Ecto neural progenitor cell (in vitro differentiated cells): ENCODE results near the gene TCF23.
A peak's percentile ranks its signal among the peaks of the same experiment; 100 is the strongest.
"Not testable (repeated sequence)": the region's sequence is repeated elsewhere in the genome, so short reads cannot be mapped to it uniquely, and the experiment has no call there.

Experiments
- DNase-seq: peaks from one replicate; pipeline ENCODE4 v3.0.0-alpha.2; 2018; ENCODE audit warnings: low spot score

TCF23 gene

DNA sequence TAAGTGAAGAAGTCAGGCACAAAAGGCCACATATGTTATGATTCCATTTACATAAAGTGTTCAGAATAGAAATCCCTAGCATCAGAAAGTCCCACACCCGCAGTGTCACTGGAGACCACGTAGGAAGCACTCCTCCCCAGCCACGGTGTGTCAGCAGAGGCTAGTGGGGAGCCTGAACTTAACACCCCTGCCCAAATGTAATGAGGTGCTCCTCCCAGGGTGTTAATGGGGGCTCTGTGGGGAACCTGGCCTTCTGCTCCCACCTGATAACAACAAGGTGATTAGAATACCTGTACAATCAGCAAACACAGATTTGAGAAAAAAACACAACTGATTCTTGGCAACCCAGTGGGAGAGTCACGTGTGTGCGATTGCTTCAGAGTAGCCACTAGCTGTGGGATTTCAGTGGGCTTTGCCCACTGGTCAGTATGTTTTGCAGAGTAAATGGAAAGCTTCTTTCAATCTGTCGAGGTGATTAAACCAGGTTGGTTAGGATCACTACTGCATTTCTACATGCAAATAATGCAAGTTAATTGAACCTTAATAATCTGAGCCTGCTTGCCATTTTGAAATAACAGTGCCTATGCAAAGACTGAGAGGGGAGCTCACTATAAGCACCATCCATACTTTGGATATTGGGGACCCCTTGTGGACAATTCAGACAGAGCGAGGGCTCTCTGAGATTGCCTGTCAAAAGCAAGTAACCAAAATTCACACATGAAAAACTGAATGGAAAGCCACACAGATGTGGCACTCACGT is 42.4 kb downstream of the TCF23 start:
- DNase-seq = peak; percentile 58

DNA sequence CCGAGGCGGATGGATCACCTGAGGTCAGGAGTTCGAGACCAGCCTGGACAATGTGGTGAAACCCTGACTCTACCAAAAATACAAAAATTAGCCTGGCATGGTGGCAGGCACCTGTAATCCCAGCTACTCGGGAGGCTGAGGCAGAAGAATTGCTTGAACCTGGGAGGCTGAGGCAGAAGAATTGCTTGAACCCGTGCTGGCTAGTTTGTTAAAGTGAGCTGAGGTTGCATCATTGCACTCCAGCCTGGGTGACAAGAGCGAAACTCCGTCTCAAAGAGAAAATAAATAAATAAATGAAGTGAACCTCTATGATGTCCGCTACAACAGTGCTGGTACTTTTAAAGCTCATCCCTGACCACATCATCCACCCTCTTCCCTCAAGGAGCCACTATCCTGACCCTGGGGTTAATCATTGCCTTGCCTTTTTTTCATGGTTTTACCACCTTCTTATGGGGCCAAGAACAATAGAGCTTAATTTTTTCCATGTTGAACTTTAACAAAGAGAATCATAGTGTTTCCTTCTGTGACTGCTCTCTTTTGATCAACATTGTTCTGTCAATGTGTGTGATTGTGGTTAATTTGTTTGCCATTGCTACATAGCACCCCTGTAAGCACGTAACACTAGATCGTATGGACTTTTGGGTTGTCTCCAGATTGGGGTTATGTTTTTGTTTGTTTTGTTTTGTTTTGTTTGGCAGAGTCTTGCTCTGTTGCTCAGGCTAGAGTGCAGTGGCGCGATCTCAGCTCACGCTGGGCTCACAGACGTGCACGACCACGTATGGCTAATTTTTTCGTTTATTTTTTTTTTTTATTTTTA is 45.9 kb downstream of the TCF23 start:
- no peak for DNase-seq

DNA sequence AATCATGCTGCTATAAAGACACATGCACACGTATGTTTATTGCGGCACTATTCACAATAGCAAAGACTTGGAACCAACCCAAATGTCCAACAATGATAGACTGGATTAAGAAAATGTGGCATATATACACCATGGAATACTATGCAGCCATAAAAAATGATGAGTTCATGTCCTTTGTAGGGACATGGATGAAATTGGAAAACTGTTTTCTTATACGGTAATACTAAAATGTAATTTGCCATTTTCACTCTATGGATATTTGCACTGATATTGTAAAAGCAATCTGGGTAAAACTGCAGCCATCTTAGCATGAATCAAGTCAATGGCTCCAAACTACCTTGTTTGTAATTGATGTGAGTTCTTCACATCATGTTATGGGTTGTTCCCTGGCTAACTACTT is 47.0 kb downstream of the TCF23 start:
- DNase-seq = not testable (repeated sequence)

DNA sequence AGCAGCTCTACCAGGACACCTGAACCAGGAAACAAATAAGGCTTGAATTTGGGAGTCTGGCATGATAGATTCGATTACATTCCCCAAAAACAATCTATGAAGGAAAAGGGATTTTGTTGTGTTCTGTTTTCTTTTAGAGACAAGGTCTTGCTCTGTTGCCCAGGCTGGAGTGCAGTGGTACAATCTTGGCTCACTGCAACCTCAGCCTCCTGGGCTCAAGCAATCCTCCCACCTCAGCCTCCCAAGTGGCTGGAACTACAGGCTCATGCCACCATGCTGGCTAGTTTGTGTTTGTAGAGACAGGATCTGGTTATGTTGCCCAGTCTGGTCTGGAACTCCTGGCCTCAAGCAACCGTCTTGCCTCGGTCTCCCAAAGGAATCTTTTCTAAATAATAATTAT is 49.3 kb downstream of the TCF23 start:
- not testable (repeated sequence) for DNase-seq

DNA sequence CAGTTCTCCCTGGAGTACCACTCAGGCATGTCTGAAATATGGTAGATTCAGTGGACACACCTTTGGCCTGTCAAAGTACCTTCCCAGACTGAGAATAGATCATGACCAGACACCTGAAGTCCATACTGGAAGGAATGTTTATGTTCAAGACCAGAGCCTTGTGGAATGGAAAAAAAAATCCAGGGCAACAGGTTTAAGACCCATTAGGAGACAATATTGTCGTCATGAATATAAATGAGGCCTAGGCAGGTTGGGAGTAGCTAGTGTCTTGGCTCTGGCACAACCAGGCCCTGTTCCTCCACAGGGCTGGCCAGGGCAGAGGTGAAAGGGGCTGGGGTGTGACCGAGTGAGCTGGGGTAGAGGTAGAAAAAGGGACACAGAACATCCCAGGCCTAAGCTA is 49.8 kb downstream of the TCF23 start:
- no peak for DNase-seq

DNA sequence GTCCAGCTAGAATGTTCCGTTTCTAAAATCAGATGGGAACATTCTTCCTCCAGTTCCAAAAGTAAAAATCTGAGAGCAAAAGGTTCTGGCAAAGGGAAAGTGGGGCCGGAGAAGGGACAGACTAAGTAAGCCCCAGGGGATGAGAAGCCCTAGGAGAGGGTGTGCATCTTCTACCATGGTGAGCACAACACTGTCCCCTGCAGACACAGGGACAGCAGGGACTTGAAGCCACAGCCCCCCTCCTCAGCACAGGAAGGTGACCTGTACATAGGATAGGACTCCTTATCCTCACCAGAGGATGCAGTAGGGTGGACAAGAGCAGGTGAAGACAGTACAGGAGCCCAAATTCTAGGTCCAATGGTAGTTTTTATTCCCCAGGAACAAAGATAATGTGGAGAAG is 50.4 kb downstream of the TCF23 start:
- no peak for DNase-seq

DNA sequence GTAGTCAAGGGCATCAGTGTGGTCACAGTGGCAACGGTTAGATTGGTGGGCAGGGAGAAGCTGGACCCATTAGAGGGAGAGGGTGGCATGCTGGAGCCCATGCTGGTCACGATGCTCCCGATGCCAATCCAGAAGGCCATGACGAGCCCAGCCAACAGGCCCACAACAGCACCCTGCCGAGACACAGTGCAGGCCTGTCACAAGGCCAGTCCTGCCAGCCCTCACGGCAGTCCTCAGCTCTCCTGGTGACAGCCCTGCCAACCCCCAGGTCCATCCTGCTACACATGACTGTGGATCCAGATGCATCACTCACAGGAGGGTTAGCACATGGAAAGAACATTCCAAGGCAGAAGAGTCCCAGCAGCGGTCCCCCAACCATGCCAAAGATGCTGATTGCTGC is 52.9 kb downstream of the TCF23 start:
- no peak for DNase-seq

DNA sequence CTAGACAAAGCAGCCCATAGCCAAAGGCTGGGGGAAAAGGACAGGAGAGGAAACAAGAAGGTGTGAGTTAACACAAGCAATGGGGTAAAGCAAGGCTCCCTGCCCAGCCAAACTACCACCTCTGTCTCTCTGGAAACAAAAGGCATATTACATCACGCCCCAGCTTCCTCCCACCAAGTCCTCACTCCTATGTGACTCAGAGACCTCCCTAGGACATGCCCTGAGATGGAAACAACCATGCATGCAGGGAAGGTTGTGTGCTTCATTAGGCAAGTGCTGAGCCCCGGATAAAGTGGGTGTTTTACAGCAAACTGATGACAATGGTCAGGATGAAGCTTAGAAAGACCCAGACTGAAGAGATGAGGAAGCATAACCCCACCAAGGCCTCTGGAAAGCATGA is 54.0 kb downstream of the TCF23 start:
- DNase-seq = no peak

DNA sequence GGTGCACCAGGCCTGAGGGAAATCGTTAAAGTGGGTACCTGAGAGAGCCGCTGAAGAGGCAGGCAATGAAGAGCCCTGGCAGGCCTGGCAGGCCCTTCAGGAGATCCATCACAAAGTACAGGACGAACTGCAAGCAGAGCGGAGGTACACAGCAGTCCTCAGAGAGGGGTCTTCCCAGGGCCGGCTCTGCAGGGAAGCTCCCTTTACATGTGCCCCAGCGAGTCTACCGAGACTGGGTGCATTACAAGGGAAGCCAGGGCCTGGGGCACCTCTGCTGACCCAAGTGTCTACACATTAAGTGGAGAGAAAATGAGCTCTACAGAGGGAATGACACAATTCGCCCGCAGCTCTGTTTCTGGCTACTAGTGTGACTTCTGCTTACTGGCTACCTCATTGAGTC is 54.9 kb downstream of the TCF23 start:
- no peak for DNase-seq

DNA sequence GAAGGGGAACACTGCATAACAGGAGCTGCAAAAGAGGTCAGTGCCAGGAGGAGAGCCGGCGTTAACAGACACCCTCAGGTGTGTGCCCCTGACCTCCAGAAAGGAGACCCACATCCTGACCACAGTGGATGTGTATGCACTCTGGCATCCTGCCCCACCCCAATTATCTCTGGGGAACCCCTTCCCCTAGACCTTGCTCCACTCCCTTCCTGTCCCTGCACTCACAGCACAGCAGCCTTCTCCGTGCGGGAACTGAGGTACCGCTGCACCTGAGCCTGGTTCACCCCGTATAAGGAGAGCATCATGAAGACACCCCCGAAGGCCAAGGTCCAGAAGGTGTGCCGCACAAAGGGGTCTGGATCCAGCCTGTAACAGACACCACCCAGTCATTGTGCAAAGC is 55.8 kb downstream of the TCF23 start:
- DNase-seq = no peak

DNA sequence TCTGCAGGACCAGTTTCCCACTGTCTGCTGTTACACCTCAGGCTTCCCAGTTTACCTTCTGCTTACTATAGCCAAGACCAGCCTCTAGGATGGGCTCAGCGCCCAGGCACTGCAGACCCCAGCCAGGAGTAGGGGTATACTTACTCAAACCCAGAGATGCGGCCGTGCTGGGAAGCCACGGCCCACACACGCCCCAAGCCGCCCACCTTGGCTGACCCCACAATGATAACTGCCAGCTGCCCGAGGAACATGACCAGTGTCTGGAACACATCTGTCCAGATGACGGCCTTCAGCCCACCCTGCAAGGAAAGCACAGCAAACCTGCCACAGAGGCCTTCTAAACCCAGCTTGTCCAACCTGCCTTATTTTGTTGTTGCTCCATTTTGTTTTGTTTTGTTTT is 56.4 kb downstream of the TCF23 start:
- DNase-seq = no peak

DNA sequence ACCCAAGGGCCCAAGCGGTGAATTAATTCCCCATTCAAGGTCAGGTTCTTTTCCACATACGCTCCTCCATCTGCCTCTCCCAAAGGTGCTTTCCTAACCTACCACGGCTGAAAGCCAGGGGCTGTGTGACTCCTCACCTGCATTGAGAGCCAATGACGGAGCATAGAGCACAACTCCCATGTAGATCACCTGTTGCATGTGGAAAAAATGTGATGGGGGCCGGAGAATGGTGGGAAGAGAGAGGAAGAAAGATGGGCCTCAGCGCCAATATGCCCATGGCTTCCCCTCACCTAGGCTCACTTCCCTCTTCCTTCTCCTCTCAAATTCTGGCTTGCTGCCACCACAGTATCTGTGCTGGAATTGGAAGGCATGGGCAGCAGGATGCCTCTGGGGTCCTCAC is 57.5 kb downstream of the TCF23 start:
- no peak for DNase-seq
